AG09319 (cell line): ENCODE results near the gene INTS12.

Source experiments
- DNase-seq: peaks from one replicate; pipeline ENCODE4 v3.0.0-alpha.2; 2010; ENCODE audit warnings: low read depth; ENCODE audit errors: extremely low read depth
- CTCF ChIP-seq: IDR thresholded peaks from 2 replicates; pipeline ENCODE4 v1.5.1; 2011; ENCODE audit warnings: low read depth, mild to moderate bottlenecking, inconsistent platforms, low read length, moderate library complexity

The INTS12 gene

GRCh38 chr4:105677709-105678108, 30.8 kb downstream of the INTS12 start:
- DNase-seq: no peak
- no peak for TF ChIP-seq CTCF

GRCh38 chr4:105674011-105674410, 34.5 kb downstream of the INTS12 start:
- DNase-seq: no peak
- TF ChIP-seq CTCF: no peak

GRCh38 chr4:105671301-105671700, 37.2 kb downstream of the INTS12 start:
- no peak for TF ChIP-seq CTCF
- no peak for DNase-seq

- no peak for TF ChIP-seq CTCF
- no peak for DNase-seq
Observed at GRCh38 chr4:105670684-105671083, 37.8 kb downstream of the INTS12 start.

GRCh38 chr4:105666693-105667092, 41.8 kb downstream of the INTS12 start:
- no peak for TF ChIP-seq CTCF
- DNase-seq: no peak

- no peak for TF ChIP-seq CTCF
- DNase-seq: no peak
Observed at GRCh38 chr4:105662935-105663675, 45.4 kb downstream of the INTS12 start.

GRCh38 chr4:105661028-105661427, 47.5 kb downstream of the INTS12 start:
- TF ChIP-seq CTCF: no peak
- DNase-seq: no peak
